Fibroblast of villous mesenchyme (primary cell): ENCODE results near the gene IKZF1. TPM values are rescaled to one million over a fixed set of nuclear protein-coding genes. Genes with fewer than 3 reads are reported as not detected.

ENCODE experiments used
- DNase-seq: peaks from one replicate; pipeline ENCODE4 v3.0.0-alpha.2; 2010; ENCODE audit warnings: low read depth
- H3K4me3 ChIP-seq: 2 replicates; pipeline ENCODE4 v1.5.1; 2011; ENCODE audit warnings: low read depth, mild to moderate bottlenecking, low read length
- total RNA-seq: library from RNA; depleted of rRNA; stranded (reverse); fragments of >200 nt; gene quantifications from 2 replicates; pipeline ENCODE4 v1.2.3, GENCODE V29; 2012
- TF ChIP-seq, protein P1 (sequence below): IDR thresholded peaks from 2 replicates; pipeline ENCODE4 v1.5.1; 2012; ENCODE audit warnings: low read depth, mild to moderate bottlenecking, low read length; ENCODE audit not compliant: insufficient read depth

Gene IKZF1
- total RNA-seq, 1 donor = not detected

DNA sequence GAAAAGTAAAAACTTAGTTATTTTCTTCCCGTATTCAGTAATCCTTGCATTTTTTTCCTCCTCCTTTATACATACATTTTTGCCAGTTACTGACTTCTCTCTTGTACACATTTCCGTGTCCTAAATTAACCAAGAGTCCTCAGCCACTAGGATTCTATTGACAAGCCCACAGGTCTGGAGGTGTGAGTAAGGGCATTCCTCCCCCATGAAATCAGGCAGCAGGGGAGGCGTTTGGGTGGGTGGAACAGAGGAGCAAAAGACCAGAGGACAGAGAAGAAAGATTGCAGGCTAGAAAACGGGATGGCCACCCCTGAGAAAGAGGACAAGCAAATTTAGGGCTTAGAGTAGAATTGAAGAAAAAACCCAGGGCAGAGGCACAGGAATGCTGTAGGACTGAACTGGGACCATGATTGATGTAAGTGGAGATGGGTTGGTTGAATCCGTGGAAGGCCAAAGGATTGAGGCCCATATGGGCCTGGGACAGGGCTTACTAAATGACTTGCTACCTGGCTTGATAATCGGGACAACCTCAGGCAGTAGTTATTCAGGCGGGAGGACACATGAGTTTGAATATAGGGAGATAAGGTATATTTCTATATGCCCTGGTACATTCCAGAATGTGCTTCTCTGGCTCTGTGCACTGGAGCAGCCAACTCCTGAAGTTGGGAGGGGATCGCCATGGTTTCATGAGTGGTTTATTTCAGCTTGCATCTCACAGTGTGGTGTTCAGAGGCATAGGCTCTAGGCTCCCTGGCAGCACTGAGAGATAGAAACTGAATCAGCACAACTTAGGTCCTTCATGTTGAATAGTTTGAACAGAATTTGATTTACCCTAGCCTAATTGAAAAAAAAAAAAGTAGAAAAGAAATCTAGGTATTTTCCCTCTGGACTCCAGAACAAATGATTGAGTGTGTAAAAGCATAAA lies 28.0 kb downstream of the IKZF1 start:
- no peak overlapping the region for H3K4me3 ChIP-seq
- TF ChIP-seq, protein P1, sequence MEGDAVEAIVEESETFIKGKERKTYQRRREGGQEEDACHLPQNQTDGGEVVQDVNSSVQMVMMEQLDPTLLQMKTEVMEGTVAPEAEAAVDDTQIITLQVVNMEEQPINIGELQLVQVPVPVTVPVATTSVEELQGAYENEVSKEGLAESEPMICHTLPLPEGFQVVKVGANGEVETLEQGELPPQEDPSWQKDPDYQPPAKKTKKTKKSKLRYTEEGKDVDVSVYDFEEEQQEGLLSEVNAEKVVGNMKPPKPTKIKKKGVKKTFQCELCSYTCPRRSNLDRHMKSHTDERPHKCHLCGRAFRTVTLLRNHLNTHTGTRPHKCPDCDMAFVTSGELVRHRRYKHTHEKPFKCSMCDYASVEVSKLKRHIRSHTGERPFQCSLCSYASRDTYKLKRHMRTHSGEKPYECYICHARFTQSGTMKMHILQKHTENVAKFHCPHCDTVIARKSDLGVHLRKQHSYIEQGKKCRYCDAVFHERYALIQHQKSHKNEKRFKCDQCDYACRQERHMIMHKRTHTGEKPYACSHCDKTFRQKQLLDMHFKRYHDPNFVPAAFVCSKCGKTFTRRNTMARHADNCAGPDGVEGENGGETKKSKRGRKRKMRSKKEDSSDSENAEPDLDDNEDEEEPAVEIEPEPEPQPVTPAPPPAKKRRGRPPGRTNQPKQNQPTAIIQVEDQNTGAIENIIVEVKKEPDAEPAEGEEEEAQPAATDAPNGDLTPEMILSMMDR = no peak
- DNase-seq = no peak

DNA sequence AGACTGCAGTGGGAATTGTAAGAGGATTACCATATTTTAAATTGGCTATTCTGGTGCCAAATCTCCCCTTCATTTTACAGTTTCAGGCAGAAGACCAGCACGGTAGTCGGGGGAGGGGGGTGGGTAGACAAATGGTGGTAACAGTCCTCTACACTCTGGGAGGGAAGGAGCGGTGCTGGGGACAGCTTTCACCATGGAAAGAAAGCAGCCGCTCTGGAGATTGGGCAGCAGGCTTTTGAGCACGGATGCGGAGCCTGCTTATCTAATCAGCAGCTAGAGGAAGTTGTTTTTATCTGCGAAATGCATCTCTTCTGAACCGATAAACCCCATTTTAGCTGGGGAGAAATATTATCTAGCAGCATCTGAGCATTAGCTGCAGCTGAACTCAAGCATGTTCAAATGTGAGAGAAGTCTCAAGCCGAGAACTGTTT lies 28.7 kb downstream of the IKZF1 start:
- no peak overlapping the region for H3K4me3 ChIP-seq
- TF ChIP-seq, protein P1 = no peak
- no peak for DNase-seq

DNA sequence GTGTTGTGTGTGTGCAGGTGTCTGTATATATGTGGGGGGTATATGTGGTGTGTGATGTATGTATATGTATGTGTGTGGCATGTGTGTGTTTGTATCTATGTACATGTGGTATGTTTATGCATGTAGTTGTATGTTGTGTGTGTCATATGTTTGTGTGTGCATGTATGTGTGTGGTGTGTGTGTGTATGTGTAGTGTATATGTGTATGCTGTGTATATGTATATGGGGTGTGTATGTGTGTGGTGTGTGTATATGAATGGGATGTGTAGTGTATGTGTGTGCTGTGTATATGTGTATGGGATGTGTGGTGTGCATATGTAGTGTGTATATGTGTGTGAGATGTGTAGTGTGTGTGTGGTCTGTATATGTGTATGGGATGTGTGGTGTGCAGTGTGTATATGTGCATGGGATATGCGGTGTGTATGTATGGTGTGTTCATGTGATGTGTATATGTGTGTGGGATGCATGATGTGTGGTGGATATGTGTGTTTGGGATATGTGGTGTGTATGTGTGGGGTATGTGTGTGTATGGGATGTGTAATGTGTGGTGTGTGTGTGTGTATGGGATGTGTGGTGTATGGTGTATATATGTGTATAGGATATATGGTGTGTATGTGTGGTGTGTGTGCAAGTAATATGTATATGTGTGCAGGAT lies 30.0 kb downstream of the IKZF1 start:
- TF ChIP-seq, protein P1 = no peak
- no peak for DNase-seq
- H3K4me3 ChIP-seq = no peak overlapping the region

DNA sequence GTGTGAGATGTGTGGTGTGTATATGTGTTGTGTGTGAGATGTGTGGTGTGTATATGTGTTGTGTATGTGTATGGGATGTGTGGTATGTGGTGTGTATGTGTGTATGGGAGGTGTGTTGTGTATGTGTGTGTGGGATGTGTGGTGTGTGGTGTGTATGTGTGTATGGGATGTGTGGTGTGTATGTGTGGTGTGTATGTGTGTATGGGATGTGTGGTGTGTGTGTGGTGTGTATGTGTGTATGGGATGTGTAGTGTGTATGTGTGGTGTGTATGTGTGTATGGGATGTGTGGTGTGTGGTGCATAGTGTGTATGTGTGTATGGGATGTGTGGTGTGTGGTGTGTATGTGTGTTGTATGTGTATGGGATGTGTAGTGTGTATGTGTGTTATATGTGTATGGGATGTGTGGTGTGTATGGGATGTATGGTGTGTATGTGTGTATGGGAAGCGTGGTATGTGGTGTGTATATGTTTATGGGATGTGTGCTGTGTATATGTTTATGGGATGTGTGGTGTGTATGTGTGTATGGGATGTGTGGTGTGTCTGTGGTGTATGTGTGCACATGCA lies 30.8 kb downstream of the IKZF1 start:
- H3K4me3 ChIP-seq = no peak overlapping the region
- TF ChIP-seq, protein P1 = no peak
- DNase-seq = no peak

DNA sequence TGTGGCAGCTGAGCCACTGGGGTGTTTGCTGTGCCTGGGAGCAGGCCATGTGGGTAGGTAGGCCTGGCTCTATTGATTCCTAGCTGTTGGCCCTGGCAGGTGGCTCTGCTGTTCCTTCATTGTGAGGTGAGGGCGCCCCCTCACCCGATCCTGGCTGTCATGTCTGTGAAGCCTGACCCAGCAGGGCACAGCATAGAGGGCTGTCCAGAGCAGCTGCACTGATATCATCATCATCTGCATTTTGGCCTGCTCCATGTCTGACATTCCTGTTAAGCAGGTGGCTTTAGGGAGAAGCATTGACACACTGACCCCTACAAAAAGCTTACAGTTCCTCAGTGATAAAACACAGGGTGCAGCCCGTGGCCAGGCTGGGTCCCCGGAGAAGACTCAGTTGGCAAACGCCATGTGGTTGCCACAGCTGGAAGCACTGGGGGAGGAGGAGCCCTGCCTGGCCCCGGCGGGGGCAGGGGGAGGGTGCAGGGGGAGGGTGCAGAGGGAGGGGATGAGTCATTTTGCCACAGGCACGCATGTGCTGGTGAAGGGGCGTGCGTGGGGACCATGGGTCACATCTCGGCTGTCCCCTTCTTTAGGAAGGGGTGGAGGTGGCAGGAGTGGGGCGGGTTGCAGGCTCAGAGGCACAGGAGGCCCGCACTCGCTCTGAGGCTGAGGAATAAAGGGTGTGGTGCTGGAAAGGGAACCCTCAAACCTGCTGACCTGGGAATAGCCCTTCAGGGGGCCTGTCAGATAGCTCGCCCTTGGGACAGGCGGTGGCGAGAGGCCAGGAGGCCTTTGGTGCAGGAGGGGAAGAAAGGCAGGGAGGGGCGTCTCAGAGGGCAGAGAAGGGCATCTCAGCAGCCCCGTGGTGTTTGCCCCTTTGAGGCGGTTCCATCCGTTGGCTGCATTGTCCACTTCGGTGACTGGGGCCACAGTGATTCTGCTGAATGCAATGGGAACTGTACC lies 31.6 kb downstream of the IKZF1 start:
- DNase-seq = no peak
- TF ChIP-seq, protein P1 = no peak

More for the DNA sequence above, 31.6 kb downstream of the IKZF1 start:
- no peak overlapping the region for H3K4me3 ChIP-seq
